ENCODE data around the gene CNOT1.
"Not testable (repeated sequence)": the region's sequence is repeated elsewhere in the genome, so short reads cannot be mapped to it uniquely, and the experiment has no call there.

Gene CNOT1

DNA sequence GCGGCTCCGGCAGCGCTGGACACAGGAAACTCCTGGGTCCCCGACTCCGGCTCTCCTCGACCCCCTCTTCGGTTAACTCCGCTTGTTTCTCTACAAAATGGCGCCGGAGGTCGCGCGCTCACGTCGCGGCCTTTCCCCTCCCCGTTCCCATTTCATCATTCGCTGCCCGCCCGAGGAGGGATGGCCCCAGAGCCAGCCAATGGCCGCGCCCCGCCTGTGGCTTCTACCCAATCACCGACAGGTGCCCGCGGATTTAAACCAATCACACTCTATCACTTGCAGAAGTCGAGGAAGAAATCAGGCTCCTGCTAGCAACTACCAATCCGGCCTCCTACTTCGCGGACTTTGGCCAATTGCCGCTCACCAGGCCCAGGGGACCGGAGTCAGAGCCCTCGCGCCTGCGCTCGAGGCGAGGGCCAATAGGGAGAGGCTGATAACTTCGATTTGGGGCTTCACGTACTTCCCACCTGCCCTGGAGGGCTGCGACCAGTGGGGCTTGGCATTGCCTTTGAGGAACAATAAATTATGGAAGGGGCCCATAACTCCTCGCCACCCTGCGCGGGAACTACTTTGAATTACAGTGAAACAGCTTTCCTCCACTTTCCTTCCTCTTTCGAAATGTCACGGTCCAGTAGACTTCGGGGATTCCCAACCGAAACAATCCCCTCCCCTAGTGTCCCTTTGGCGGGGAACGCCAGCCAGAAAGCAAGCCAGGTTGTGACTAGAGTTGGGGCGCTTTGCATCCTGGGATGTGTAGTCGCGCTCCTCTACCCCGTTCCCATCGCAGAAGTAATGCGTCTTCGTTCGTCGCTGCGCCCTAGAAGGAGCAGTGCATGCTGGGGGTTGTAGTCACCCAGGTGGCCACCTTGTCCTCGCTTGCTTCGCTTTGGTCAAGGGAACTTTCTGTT, at the start of gene CNOT1:
TSS of gene CNOT1 (minus strand) at position 94 of the 908 bp plus-strand sequence. CDS start 30,489 bp downstream, outside the sequence.
- no peaks in the 10 kb centered on the region for H3K27me3 Mint-ChIP-seq
- H3K27ac Mint-ChIP-seq = peak within 1 kb of the TSS; percentile 99
- peaks cover 24% of the 10 kb centered on the region for H3K4me1 Mint-ChIP-seq (ENCODE audit: low read depth)
- H3K9me3 Mint-ChIP-seq = no peaks in the 10 kb centered on the region
- peak within 1 kb of the TSS; percentile 100 for H3K4me3 Mint-ChIP-seq
- intact Hi-C loops (cut with micrococcal nuclease) = loop anchor here (1.0 to 10.0 kb wide), 2 partner anchors 115 to 235 kb away; partner anchors contain the start of genes GINS3 and SETD6
- peaks cover 32% of the 10 kb centered on the region for H3K36me3 Mint-ChIP-seq (ENCODE audit: low read depth)

DNA sequence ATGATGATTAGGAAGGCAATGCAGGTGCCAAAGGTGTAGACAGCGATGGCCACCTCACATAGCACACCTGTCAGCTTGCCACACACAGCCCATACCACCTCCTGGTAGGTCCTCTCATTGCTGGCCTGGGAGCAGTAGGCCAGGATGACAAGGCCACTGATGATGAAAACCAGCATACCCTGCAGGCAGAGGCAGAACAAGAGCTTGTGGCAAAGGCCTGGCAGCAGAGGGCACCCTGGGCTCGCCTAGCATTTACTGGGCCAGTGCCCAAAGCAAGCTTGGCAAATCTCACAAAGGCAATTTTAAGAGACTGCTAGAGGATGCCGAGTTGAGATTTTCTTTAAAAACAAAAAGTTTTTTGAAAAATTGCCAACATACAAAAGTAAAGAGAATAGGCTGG, 49.1 kb upstream of the CNOT1 start:
- intact Hi-C loops (cut with micrococcal nuclease) = no loop called here
- no peaks in the 10 kb centered on the region for H3K9me3 Mint-ChIP-seq
- H3K36me3 Mint-ChIP-seq (ENCODE audit: low read depth) = peaks cover 99% of the 10 kb centered on the region
- no peak overlapping the region for H3K27ac Mint-ChIP-seq
- H3K4me3 Mint-ChIP-seq = no peak overlapping the region
- H3K4me1 Mint-ChIP-seq (ENCODE audit: low read depth) = peaks cover 30% of the 10 kb centered on the region
- H3K27me3 Mint-ChIP-seq = no peaks in the 10 kb centered on the region

DNA sequence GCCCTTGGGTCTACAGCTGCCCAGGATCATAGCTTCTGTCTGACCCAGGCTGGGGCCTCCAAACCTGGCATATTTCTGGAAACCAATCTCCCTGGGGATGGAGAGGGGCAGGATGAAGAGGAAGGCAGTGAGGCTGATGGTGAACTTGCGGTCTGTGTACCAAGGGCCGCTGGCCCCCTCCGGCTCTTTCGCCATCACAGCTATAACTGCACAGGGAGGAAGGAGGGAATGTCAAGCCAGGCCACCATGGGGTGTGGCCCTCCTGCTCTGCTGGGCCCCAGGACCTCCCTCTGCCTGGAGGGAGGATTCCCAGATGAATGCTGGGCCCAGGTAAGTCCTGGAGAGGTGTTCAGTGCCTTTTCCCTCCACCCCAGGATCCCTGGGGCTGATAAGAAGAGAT, 48.6 kb upstream of the CNOT1 start:
- Mint-ChIP-seq H3K4me3 (no peak overlapping the region), H3K9me3 (no peaks in the 10 kb centered on the region), H3K4me1 (ENCODE audit: low read depth) (peaks cover 26% of the 10 kb centered on the region), H3K36me3 (ENCODE audit: low read depth) (peaks cover 100% of the 10 kb centered on the region), H3K27me3 (no peaks in the 10 kb centered on the region), H3K27ac (no peak overlapping the region)
- intact Hi-C loops (cut with micrococcal nuclease) = no loop called here

DNA sequence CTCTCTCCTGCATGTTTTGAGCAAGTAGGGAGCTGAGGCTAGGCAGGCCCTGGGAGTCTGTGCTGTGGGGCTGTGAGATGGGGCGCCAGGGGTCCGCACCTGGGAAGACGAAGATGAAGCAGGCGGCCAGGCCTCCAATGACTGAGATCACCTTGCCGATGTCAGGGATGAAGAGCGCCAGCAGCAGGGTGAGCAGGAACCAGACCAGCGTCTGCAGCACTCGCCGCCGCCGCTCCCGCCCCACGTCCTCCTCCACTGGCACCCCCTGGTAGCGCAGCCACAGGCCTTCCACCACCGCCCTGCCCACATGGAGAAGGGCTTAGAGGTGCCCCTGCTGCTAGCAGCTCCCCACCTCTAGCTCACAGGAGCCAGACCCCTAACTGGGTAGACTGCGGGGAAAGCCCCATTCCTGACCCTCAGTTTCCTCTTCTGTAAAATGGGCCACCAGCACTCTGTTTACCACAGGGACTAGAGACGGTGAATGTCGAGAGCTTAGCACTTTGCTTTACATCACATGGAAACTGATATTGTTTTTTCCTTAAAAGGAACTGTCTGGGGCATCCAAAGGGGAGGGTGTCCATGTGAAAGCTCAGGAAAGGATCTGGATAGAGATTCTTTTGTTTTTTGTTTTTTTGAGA, 41.4 kb upstream of the CNOT1 start:
- Mint-ChIP-seq H3K4me3 (no peak overlapping the region), H3K27me3 (no peaks in the 10 kb centered on the region), H3K36me3 (ENCODE audit: low read depth) (peaks cover 100% of the 10 kb centered on the region), H3K4me1 (ENCODE audit: low read depth) (no peaks in the 10 kb centered on the region), H3K9me3 (no peaks in the 10 kb centered on the region), H3K27ac (no peak overlapping the region)
- intact Hi-C loops (cut with micrococcal nuclease) = no loop called here

DNA sequence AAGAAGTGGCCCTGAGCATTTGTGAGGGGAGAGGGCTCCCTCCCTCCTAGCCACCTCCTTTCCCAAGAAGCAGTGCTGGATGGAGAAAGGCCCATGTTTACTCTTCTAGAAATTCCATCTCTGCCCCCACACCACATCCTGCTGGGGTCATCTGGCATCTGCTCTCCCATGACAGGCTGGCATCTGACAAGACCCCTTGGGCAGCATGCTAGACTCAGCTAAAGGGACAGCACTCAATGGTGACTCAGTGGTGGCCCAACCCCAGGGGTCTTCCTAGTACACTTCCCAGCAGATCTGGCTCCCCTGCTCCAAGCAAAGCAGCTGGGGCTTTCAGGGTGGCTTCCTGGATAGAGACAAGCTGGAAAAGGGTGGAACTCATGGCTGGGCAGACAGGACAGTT, 40.6 kb upstream of the CNOT1 start:
- H3K4me1 Mint-ChIP-seq (ENCODE audit: low read depth) = no peaks in the 10 kb centered on the region
- peaks cover 100% of the 10 kb centered on the region for H3K36me3 Mint-ChIP-seq (ENCODE audit: low read depth)
- H3K9me3 Mint-ChIP-seq = no peaks in the 10 kb centered on the region
- intact Hi-C loops (cut with micrococcal nuclease) = no loop called here
- no peak overlapping the region for H3K4me3 Mint-ChIP-seq
- no peaks in the 10 kb centered on the region for H3K27me3 Mint-ChIP-seq
- no peak overlapping the region for H3K27ac Mint-ChIP-seq

DNA sequence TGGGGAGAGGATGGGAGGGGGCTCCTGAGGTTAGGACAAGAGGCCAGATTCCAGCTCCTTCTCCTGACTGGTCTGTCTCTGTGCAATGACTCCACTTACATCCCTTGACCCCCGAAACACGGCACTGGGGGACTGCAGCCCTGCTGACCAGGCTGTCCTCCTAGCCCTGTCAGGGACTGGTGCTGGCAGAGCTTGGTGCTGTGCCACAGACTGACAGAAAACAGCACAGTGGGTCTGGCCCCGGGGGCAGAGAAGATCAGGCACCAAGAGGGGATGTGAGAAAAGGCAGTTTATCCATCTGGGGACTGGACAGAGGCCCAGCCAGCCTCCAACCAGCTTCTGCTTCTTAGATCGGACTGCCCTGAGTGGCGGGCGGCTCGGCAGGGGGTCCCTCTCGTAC, 35.6 kb upstream of the CNOT1 start:
- Mint-ChIP-seq H3K4me1 (ENCODE audit: low read depth) (peaks cover 10% of the 10 kb centered on the region), H3K9me3 (no peaks in the 10 kb centered on the region), H3K27ac (no peak overlapping the region), H3K27me3 (no peaks in the 10 kb centered on the region), H3K36me3 (ENCODE audit: low read depth) (peaks cover 51% of the 10 kb centered on the region), H3K4me3 (no peak overlapping the region)
- intact Hi-C loops (cut with micrococcal nuclease) = loop anchor here (10.0 kb wide), 2 partner anchors 70 to 330 kb away; no protein-coding TSS in a partner anchor

GRCh38 chr16:58661199-58661830, 31.7 kb upstream of the CNOT1 start:
- Mint-ChIP-seq H3K27me3 (no peaks in the 10 kb centered on the region), H3K9me3 (no peaks in the 10 kb centered on the region), H3K4me3 (no peak overlapping the region), H3K36me3 (ENCODE audit: low read depth) (peaks cover 12% of the 10 kb centered on the region), H3K4me1 (ENCODE audit: low read depth) (peaks cover 10% of the 10 kb centered on the region), H3K27ac (no peak overlapping the region)
- intact Hi-C loops (cut with micrococcal nuclease) = loop anchor here (2.0 to 10.0 kb wide), 3 partner anchors 67 to 327 kb away; no protein-coding TSS in a partner anchor

DNA sequence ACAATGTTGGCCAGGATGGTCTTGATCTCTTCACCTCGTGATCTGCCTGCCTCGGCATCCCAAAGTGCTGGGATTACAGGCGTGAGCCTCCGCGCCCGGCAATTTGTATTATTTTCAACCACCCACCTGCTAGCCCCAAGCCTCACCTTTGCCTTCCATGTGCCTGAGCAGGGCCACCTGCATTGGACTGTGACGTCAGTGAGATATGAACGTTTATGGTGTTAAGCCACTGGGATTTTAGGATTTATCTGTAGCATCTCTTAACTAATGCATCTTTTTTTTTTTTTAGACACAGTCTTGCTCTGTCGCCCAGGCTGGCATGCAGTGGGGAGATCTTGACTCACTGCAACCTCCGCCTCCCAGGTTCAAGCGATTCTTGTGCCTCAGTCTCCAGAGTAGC, 30.3 kb upstream of the CNOT1 start:
- intact Hi-C loops (cut with micrococcal nuclease) = loop anchor here (2.0 to 10.0 kb wide), 3 partner anchors 65 to 325 kb away; no protein-coding TSS in a partner anchor

GRCh38 chr16:58658796-58659211, 29.2 kb upstream of the CNOT1 start:
- Mint-ChIP-seq H3K9me3 (no peaks in the 10 kb centered on the region), H3K4me3 (no peak overlapping the region), H3K27me3 (no peaks in the 10 kb centered on the region), H3K27ac (no peak overlapping the region), H3K36me3 (ENCODE audit: low read depth) (no peaks in the 10 kb centered on the region), H3K4me1 (ENCODE audit: low read depth) (peaks cover 2% of the 10 kb centered on the region)
- intact Hi-C loops (cut with micrococcal nuclease) = no loop called here

More for the DNA sequence above, 30.3 kb upstream of the CNOT1 start:
- H3K27me3 Mint-ChIP-seq; H3K9me3 Mint-ChIP-seq; H3K27ac Mint-ChIP-seq; H3K4me3 Mint-ChIP-seq; H3K36me3 Mint-ChIP-seq (ENCODE audit: low read depth): not testable (repeated sequence)
- peaks cover 10% of the 10 kb centered on the region for H3K4me1 Mint-ChIP-seq (ENCODE audit: low read depth)

DNA sequence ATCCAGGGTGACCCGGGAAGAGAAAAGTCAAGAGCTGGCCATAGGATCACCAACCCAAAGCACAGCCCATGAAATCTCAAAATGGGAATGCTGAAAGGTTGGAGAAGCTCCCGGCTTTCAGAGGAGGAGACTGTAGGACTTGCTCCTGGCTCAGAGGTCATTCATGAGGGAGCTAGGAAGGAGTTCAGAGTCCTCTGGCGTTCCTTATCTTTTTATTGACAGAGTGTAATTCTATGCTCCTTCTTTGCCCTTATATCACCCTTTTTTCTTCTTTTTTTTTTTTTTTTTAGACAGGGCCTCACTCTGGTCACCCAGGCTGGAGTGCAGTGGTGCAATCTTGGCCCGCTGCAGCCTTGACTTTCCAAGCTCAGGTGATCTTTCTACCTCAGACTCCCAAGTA, 27.3 kb upstream of the CNOT1 start:
- Mint-ChIP-seq H3K9me3 (no peaks in the 10 kb centered on the region), H3K36me3 (ENCODE audit: low read depth) (no peaks in the 10 kb centered on the region), H3K4me1 (ENCODE audit: low read depth) (no peaks in the 10 kb centered on the region), H3K4me3 (no peak overlapping the region), H3K27me3 (peaks cover 5% of the 10 kb centered on the region), H3K27ac (no peak overlapping the region)
- intact Hi-C loops (cut with micrococcal nuclease) = no loop called here

DNA sequence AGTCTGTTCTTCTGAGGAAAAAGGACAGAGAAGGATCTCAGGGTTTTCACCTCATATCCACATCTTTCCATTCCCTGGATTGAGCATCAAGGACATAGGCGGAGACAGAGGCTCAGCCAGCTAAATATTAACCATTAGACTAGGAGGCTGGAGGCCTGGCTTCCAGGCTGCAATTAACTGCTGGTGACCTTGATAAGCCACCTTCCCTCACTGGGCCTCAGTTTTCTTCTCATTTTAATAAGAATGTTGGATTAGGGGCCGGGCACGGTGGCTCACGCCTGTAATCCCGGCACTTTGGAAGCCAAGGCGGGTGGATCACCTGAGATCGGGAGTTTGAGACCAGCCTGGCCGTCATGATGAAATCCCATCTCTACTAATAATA, 25.6 kb upstream of the CNOT1 start:
- Mint-ChIP-seq H3K4me1 (ENCODE audit: low read depth) (no peaks in the 10 kb centered on the region), H3K36me3 (ENCODE audit: low read depth) (no peaks in the 10 kb centered on the region), H3K9me3 (no peaks in the 10 kb centered on the region), H3K27ac (no peak overlapping the region), H3K27me3 (peaks cover 10% of the 10 kb centered on the region), H3K4me3 (no peak overlapping the region)
- intact Hi-C loops (cut with micrococcal nuclease) = no loop called here

DNA sequence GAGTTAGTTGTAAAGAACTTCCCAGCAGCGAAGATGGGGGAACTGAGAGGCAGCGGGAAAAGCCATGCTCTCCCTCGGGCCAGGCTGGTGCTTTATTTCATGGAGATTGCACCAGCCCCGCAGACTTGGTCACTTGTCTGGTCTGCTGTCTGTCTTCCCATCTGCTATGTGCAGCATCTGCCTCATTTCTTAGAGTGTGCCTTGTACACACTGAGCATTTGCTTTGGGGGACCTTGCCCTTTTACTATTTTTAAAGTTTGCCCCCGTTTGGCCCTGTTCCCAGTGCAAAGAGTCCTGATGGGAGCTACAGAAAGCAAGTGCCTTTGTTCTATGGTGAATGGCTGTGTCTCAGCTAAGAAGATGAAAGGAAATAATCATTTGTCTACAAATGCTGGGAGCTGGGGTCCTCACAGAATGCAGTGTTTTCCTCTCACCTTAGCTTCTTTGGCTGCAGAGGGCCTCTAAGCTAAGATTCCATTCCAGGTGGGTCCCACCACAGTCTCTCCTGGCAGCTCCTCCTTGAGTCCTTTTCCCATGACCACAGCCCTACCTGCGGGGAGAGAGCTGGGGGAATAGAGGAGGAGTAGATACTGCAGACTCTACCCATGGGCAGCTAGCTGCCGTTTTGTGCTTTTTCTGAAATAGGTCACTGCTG, 25.1 kb upstream of the CNOT1 start:
- Mint-ChIP-seq H3K4me3 (no peak overlapping the region), H3K4me1 (ENCODE audit: low read depth) (no peaks in the 10 kb centered on the region), H3K27me3 (peaks cover 10% of the 10 kb centered on the region), H3K36me3 (ENCODE audit: low read depth) (no peaks in the 10 kb centered on the region), H3K27ac (no peak overlapping the region), H3K9me3 (no peaks in the 10 kb centered on the region)
- intact Hi-C loops (cut with micrococcal nuclease) = no loop called here

- intact Hi-C loops (cut with micrococcal nuclease) = no loop called here
- Mint-ChIP-seq H3K4me3 (no peak overlapping the region), H3K36me3 (ENCODE audit: low read depth) (no peaks in the 10 kb centered on the region), H3K27ac (no peak overlapping the region), H3K4me1 (ENCODE audit: low read depth) (no peaks in the 10 kb centered on the region), H3K27me3 (peaks cover 10% of the 10 kb centered on the region), H3K9me3 (no peaks in the 10 kb centered on the region)
Observed at GRCh38 chr16:58652741-58653140, 23.1 kb upstream of the CNOT1 start.
